ENCODE results near the gene CLTB. TPM values are rescaled to one million over a fixed set of nuclear protein-coding genes. Genes with fewer than 3 reads are reported as not detected.

CLTB gene, protein sequence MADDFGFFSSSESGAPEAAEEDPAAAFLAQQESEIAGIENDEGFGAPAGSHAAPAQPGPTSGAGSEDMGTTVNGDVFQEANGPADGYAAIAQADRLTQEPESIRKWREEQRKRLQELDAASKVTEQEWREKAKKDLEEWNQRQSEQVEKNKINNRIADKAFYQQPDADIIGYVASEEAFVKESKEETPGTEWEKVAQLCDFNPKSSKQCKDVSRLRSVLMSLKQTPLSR
- 88.3 and 98.3 TPM in 2 replicates for total RNA-seq

DNA sequence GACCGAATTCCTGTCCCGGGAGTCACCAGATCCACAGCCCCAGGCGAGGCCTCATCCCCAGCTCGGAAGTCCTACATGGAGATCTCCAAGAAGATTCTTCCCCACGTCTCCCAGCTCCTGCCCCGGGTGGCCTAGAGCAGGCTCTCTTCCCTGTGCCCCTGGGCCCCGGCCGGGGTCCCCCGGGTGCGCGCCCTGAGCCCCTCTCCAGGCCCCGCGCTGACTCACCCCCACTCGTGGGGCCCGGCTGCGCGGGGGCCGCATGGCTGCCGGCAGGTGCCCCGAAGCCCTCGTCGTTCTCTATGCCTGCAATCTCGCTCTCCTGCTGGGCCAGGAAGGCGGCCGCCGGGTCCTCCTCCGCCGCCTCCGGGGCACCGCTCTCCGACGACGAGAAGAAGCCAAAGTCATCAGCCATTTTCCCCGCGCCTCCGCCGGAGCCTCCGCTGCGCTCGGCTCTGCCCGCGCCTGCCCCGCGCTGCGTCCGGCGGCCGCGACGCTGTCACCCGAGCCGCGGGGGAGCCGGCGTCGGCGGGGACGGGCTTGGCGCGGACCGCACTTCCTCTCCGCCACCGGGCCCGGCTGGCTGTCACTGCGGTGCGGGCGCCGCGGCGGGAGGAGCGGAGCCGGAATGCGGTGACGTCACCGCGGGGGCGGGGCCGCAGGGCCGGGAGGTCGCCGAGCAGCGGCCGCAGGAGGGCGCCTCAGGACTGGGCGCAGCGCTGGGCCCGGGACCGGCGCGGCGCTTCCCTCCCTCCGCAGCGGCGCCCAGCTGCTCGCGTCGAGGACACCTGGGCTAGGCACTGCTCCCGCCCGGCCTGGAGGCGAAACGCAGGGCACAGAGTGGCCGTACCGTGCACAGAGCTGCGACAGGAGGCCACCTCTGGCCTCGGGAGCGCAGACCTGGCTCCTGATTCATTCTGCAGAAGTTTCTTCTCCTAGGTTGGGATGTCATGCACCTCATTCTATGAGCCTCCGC, at the start of gene CLTB:
Gene CLTB, minus strand, starts transcription at position 588 of the 973 bp plus-strand sequence. Its CDS starts 176 bp downstream, at position 412.

GRCh38 chr5:176447978-176448608, 31.8 kb upstream of the CLTB start, which contains the start of gene FAF2:
FAF2 (plus strand) TSS chr5:176448385; CDS start chr5:176448408, 23 bp downstream.

GRCh38 chr5:176388444-176389134, 27.8 kb downstream of the CLTB start, which contains the start of the genes HIGD2A and NOP16:
HIGD2A (plus strand) TSS chr5:176388751; CDS start chr5:176388820, 69 bp downstream.
NOP16 (minus strand) TSS chr5:176388598; CDS start chr5:176388539, 59 bp downstream.

DNA sequence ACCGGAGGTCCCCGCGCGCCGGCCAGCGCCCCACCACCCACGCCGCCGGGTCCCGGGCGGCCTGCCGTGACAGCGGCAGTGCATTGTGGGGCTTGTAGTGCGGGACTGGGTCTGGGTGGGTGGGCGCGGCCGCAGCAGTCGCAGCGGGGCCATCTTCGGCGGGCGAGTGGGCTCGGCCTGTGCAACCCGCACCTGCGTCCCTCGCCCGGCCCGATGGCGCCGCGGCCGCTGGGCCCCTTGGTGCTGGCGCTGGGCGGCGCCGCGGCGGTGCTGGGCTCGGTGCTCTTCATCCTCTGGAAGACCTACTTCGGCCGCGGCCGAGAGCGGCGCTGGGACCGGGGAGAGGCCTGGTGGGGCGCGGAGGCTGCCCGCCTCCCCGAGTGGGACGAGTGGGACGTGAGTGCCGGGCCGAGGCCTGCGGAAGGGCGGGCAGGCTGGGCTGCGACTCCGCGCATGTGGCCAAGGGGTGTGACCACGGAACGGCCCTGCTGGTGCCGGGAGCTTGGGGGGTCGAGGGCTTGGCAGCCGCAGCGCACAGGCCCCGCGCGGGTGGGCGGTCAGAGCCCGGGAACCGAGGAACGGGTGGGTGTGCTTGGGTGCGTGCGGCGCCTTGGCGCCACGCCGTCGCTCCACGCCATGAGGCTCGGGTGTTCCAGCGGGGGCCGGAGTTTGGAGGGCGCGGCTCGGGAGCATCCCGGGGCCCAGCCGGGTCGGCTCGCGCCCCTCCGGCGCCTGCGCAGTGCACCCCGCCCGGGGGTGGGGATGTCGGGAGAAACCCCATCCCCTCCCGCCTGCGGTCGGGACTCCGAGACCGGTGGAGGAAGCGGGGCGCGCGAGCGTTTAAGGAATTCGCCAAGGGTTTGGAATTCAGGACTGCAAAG, 50.7 kb downstream of the CLTB start, which contains the start of gene ARL10:
Gene ARL10, plus strand, starts transcription at position 137 of the 881 bp plus-strand sequence. Its CDS starts 77 bp downstream, at position 214.

DNA sequence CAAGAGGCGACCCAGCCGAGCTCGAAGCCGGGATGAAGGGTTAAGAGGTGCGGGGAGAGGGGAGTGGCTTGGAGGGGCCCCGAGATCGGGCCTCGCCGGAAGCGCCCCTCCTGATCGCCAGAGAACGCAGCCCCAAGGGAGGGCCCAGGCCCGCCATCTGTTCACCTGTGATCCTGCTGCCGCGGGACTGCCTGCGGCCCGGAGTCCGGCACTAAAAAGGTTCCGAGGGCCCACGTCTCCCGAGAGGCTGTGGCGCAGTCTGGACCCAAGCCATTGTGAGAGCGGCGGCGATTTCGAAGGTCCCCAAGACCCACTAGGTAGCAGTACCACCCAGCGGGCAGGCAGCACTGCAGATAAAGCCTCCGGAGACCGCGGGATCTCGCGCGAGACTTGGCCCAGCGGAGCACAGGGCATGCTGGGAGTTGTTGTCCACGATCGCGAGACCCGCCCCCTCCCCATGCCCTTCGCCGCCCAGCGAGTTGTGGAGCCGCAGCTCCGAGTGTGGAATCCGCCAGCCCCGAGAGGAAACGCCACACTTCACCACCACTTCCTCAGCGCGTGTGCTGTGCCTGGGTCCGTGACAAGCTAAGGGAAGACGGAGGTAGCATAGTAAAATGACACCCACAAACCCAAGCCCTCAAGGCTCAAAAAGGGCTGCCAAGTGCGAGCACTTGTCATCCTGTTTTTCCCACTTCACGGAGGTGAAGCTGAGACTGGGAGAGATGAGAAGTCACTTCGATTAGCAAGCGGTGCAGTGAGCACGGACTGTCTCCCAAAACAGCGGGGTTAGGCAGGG, 54.7 kb downstream of the CLTB start, which contains the start of gene KIAA1191:
Gene KIAA1191, minus strand, starts transcription at position 328 of the 796 bp plus-strand sequence. CDS start 2,256 bp downstream, outside the sequence.

Small RNA genes lying within 50 kb of the gene (small RNA-seq; reads per million reads assigned to genes)
- gene AC010297.1, result not detected
- 4.6 reads per million, percentile 89 among the genes with 10 or more reads in this experiment for gene MIR1271

Other genes starting within 250 kb of the CLTB start
- gene SIMC1, start 178.1 kb downstream of the CLTB start, total RNA-seq, result 9.1 and 10.6 TPM in 2 replicates
- gene KIAA1191, start 54.8 kb downstream of the CLTB start, total RNA-seq, result 80.4 and 90.3 TPM in 2 replicates
- 8.5 and 9.1 TPM in 2 replicates for gene ARL10, start 51.1 kb downstream of the CLTB start, total RNA-seq
- gene NOP16, start 27.9 kb downstream of the CLTB start, total RNA-seq, result 9.4 and 10.7 TPM in 2 replicates
- 28.2 and 38.8 TPM in 2 replicates for gene HIGD2A, start 27.8 kb downstream of the CLTB start, total RNA-seq
- 54.6 and 59.6 TPM in 2 replicates for gene FAF2, start 31.8 kb upstream of the CLTB start, total RNA-seq
- 4.0 and 4.1 TPM in 2 replicates for gene RNF44, start 120.9 kb upstream of the CLTB start, total RNA-seq
- not detected in 2 replicates for gene CDHR2, start 132.8 kb upstream of the CLTB start, total RNA-seq
- 1.7 and 2.8 TPM in 2 replicates for gene GPRIN1, start 193.6 kb upstream of the CLTB start, total RNA-seq
- not detected in 2 replicates for gene SNCB, start 214.0 kb upstream of the CLTB start, total RNA-seq
- not detected in 2 replicates for gene EIF4E1B, start 214.1 kb upstream of the CLTB start, total RNA-seq
- 24.9 and 27.4 TPM in 2 replicates for gene TSPAN17, start 230.9 kb upstream of the CLTB start, total RNA-seq